CD4-positive, alpha-beta T cell treated with Interferon gamma for 1 hour (primary cell): ENCODE measurements around the gene MYO18A.
A peak's percentile ranks its signal among the peaks of the same experiment; 100 is the strongest.
"Not testable (repeated sequence)": the region's sequence is repeated elsewhere in the genome, so short reads cannot be mapped to it uniquely, and the experiment has no call there.

Experiments used
- DNase-seq: peaks from one replicate; pipeline ENCODE4 v3.0.0-alpha.2; 2020

Gene MYO18A

GRCh38 chr17:29180034-29180787 lies at the start of gene MYO18A:
TSS of gene MYO18A (minus strand) at chr17:29180398. CDS start at chr17:29166940, 13,458 bp downstream.
- peak; percentile 74 for DNase-seq

GRCh38 chr17:29225396-29225795 lies 45.2 kb upstream of the MYO18A start:
- DNase-seq = no peak

GRCh38 chr17:29221338-29221737 lies 41.1 kb upstream of the MYO18A start:
- DNase-seq = not testable (repeated sequence)

GRCh38 chr17:29219378-29220047 lies 39.3 kb upstream of the MYO18A start:
- peak; percentile 60 for DNase-seq

- no peak for DNase-seq
These were observed 36.7 kb upstream of the MYO18A start for GRCh38 chr17:29216856-29217255.

GRCh38 chr17:29216181-29216580 lies 36.0 kb upstream of the MYO18A start:
- DNase-seq = no peak

GRCh38 chr17:29215717-29216116 lies 35.5 kb upstream of the MYO18A start:
- DNase-seq = no peak

GRCh38 chr17:29215174-29215573 lies 35.0 kb upstream of the MYO18A start:
- no peak for DNase-seq

GRCh38 chr17:29214215-29215146 lies 34.3 kb upstream of the MYO18A start:
- peak; percentile 54 for DNase-seq

- DNase-seq = no peak
These were observed 32.5 kb upstream of the MYO18A start for GRCh38 chr17:29212681-29213121.

- DNase-seq = no peak
These were observed 32.0 kb upstream of the MYO18A start for GRCh38 chr17:29212094-29212631.

- no peak for DNase-seq
These were observed 30.7 kb upstream of the MYO18A start for GRCh38 chr17:29210879-29211278.

GRCh38 chr17:29209073-29209472 lies 28.9 kb upstream of the MYO18A start:
- DNase-seq = no peak

GRCh38 chr17:29207975-29208374 lies 27.8 kb upstream of the MYO18A start:
- DNase-seq = no peak

GRCh38 chr17:29205047-29205446 lies 24.8 kb upstream of the MYO18A start:
- no peak for DNase-seq

- DNase-seq = not testable (repeated sequence)
These were observed 24.0 kb upstream of the MYO18A start for GRCh38 chr17:29204068-29204804.

GRCh38 chr17:29197516-29198272 lies 17.5 kb upstream of the MYO18A start:
- no peak for DNase-seq

GRCh38 chr17:29196769-29197515 lies 16.7 kb upstream of the MYO18A start:
- peak; percentile 14 for DNase-seq

GRCh38 chr17:29195465-29196081 lies 15.4 kb upstream of the MYO18A start:
- peak; percentile 29 for DNase-seq

GRCh38 chr17:29194669-29195068 lies 14.5 kb upstream of the MYO18A start:
- no peak for DNase-seq
